Esophagus squamous epithelium (tissue), 4 donors: ENCODE data around the gene NTN5.

Experiments used
- CTCF ChIP-seq, 6 experiments: fragments of 450-650 bp in 4 of 6; fragments of 200-600 bp in 2 of 6; sonication (generic) in 2 of 6; IDR thresholded peaks; one replicate each; pipeline ENCODE4 v1.5.1; 2016 to 2019; ENCODE audit warnings: antibody characterized with exemption in 6 of 6, mild to moderate bottlenecking in 4 of 6, moderate library complexity in 4 of 6
- POLR2A ChIP-seq, 4 donors: fragments of 450-650 bp; IDR thresholded peaks; one replicate each; pipeline ENCODE4 v1.6.1; 2017; ENCODE audit warnings: antibody characterized with exemption in 4 of 4, mild to moderate bottlenecking in 4 of 4, moderate library complexity in 3 of 4

- TF ChIP-seq CTCF (IDR thresholded peaks at IDR 0.05): no peak
- no peak for TF ChIP-seq POLR2A (IDR thresholded peaks at IDR 0.05)
Observed at GRCh38 chr19:48668332-48668731, 4.5 kb downstream of the NTN5 start.
